DOHH2 (cell line): Measurements from ENCODE around the gene SF3A1.
A peak's percentile ranks its signal among the peaks of the same experiment; 100 is the strongest.

Source experiments
- H3F3A ChIP-seq: fragments of 200-600 bp; sonication (generic), shearing (Covaris generic); 2 replicates; pipeline ENCODE4 v1.6.0; 2016; ENCODE audit warnings: antibody characterized with exemption, mild to moderate bottlenecking; ENCODE audit not compliant: control insufficient read depth, insufficient read depth
- H3K27ac ChIP-seq: fragments of 200-600 bp; sonication (generic); 2 replicates; pipeline ENCODE4 v1.5.1; 2014; ENCODE audit warnings: low read depth, mild to moderate bottlenecking, low read length, moderate library complexity
- H3K27me3 ChIP-seq: fragments of 200-600 bp; sonication (generic); 2 replicates; pipeline ENCODE4 v1.6.1; 2014; ENCODE audit warnings: mild to moderate bottlenecking, low read length, mixed read lengths; ENCODE audit not compliant: control insufficient read depth
- H3K36me3 ChIP-seq: fragments of 200-600 bp; sonication (generic); 2 replicates; pipeline ENCODE4 v1.6.1; 2014; ENCODE audit warnings: mild to moderate bottlenecking, low read length, moderate library complexity, mixed read lengths; ENCODE audit not compliant: control insufficient read depth
- H3K4me1 ChIP-seq: fragments of 200-600 bp; sonication (generic); 2 replicates; pipeline ENCODE4 v1.6.1; 2014; ENCODE audit warnings: mild to moderate bottlenecking, low read length, mixed read lengths; ENCODE audit not compliant: control insufficient read depth
- H3K4me2 ChIP-seq: fragments of 200-600 bp; sonication (generic); 2 replicates; pipeline ENCODE4 v1.6.0; 2014; ENCODE audit warnings: mild to moderate bottlenecking, low read length, moderate library complexity
- H3K4me3 ChIP-seq: fragments of 200-600 bp; sonication (generic); 2 replicates; pipeline ENCODE4 v1.5.1; 2014; ENCODE audit warnings: mild to moderate bottlenecking, low read length, mixed read lengths
- H3K79me2 ChIP-seq: fragments of 200-600 bp; sonication (generic); 2 replicates; pipeline ENCODE4 v1.6.1; 2014; ENCODE audit warnings: mild to moderate bottlenecking, low read length, mixed read lengths; ENCODE audit not compliant: control insufficient read depth
- H3K9me2 ChIP-seq: fragments of 200-600 bp; sonication (generic); replicated peaks from 2 replicates; pipeline ENCODE4 v1.6.1; 2014; ENCODE audit warnings: mild to moderate bottlenecking, low read length, mixed read lengths; ENCODE audit not compliant: control insufficient read depth
- H3K9me3 ChIP-seq: fragments of 200-600 bp; sonication (generic); 2 replicates; pipeline ENCODE4 v1.6.1; 2014; ENCODE audit warnings: antibody characterized with exemption, low read length, mixed read lengths; ENCODE audit not compliant: control insufficient read depth, insufficient read depth
- H4K20me1 ChIP-seq: fragments of 200-600 bp; sonication (generic); 2 replicates; pipeline ENCODE4 v1.6.0; 2014; ENCODE audit warnings: low read depth, mild to moderate bottlenecking, antibody characterized with exemption, low read length, moderate library complexity; ENCODE audit not compliant: control insufficient read depth, insufficient read depth
- EZH2phosphoT487 ChIP-seq: fragments of 200-600 bp; sonication (generic); IDR thresholded peaks from 2 replicates; pipeline ENCODE4 v1.6.1; 2017; ENCODE audit warnings: borderline replicate concordance, mild to moderate bottlenecking, antibody characterized with exemption, low read length, moderate library complexity, mixed read lengths
- TF ChIP-seq, protein P1 (sequence below): fragments of 200-600 bp; sonication (generic); IDR thresholded peaks from one replicate; pipeline ENCODE4 v1.5.1; 2014; ENCODE audit warnings: antibody characterized with exemption, mild to moderate bottlenecking, low read depth, low read length; ENCODE audit not compliant: poor library complexity, severe bottlenecking

Gene SF3A1

DNA sequence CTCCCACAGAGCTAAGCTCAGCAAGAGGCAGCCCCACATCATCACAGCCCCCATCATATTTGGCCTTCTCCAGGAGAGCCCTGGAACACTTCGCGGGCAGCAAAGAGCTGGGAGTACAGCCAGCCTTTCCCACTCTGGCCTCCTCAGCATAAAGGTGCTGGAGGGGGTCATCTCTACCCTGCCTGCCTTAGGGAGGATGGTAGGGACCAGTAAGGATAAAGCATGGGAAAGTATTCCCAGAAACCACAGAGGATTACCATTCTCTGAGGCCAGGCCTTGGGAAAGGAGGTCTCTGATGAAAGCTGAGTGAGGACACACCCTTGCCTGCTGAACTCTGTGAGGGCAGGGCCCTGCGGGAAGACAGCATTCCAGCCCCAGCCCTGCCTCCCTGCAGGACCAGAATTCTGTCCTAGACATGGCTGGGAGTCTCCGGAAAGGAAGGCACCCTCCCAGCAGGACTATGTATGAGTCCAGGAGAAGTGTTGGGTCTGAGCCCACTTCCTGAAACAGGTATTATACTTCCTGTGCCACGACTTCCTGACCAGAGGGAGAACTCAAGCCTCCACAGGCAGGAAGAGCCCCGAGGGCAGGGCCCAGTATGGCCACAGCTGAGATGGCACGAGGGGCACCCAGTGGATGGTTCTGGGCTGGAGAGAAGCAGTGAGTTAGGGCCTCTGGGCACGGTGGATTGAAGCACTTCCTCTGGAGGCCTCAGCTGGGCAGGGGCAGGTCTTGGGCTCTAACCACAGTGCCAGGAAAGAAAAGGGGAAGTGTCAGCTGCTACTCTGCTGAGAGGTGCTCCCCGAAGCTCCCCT, 54.5 kb downstream of the SF3A1 start:
- TF ChIP-seq EZH2phosphoT487, result no peak
- TF ChIP-seq, protein P1, sequence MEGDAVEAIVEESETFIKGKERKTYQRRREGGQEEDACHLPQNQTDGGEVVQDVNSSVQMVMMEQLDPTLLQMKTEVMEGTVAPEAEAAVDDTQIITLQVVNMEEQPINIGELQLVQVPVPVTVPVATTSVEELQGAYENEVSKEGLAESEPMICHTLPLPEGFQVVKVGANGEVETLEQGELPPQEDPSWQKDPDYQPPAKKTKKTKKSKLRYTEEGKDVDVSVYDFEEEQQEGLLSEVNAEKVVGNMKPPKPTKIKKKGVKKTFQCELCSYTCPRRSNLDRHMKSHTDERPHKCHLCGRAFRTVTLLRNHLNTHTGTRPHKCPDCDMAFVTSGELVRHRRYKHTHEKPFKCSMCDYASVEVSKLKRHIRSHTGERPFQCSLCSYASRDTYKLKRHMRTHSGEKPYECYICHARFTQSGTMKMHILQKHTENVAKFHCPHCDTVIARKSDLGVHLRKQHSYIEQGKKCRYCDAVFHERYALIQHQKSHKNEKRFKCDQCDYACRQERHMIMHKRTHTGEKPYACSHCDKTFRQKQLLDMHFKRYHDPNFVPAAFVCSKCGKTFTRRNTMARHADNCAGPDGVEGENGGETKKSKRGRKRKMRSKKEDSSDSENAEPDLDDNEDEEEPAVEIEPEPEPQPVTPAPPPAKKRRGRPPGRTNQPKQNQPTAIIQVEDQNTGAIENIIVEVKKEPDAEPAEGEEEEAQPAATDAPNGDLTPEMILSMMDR, result no peak
- H3K9me2 ChIP-seq, result no peaks in the 10 kb centered on the region
- H3K9me3 ChIP-seq, result no peaks in the 10 kb centered on the region
- peak overlapping the region; percentile 35 for H3K4me3 ChIP-seq
- peak overlapping the region; percentile 61 for H3K4me2 ChIP-seq
- H3K36me3 ChIP-seq, result peaks cover 12% of the 10 kb centered on the region
- H3K4me1 ChIP-seq, result peaks cover 58% of the 10 kb centered on the region
- H3K79me2 ChIP-seq, result peaks cover 6% of the 10 kb centered on the region
- H4K20me1 ChIP-seq, result no peaks in the 10 kb centered on the region
- H3F3A ChIP-seq, result peaks cover 19% of the 10 kb centered on the region
- H3K27me3 ChIP-seq, result no peaks in the 10 kb centered on the region
- peak overlapping the region; percentile 37 for H3K27ac ChIP-seq

DNA sequence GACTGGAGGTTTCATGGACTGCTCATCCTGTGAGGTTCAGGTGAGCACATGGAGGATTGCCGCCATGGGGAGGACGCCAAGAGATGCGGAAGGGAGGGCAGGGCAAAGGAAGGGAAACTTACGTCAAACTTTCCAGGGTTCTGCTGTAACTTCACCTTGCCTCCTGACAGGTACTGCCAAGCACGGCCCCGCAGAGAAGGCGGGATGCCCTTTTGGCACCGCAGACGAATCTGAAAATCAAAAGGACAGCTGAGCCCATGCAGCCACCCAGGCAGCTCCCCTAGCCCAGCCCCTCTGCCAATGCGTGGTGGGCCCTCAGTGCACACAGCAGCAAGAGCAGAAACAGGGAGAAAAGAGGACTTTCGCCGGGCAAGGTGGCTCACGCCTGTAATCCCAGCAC, 57.4 kb downstream of the SF3A1 start:
- H3K79me2 ChIP-seq, result no peaks in the 10 kb centered on the region
- no peaks in the 10 kb centered on the region for H3K9me2 ChIP-seq
- TF ChIP-seq, protein P1, result no peak
- TF ChIP-seq EZH2phosphoT487, result no peak
- no peaks in the 10 kb centered on the region for H3K9me3 ChIP-seq
- peaks cover 29% of the 10 kb centered on the region for H3K4me1 ChIP-seq
- peaks cover 6% of the 10 kb centered on the region for H3K36me3 ChIP-seq
- no peaks in the 10 kb centered on the region for H3K27me3 ChIP-seq
- no peak overlapping the region for H3K27ac ChIP-seq
- H3K4me3 ChIP-seq, result no peak overlapping the region
- no peak overlapping the region for H3K4me2 ChIP-seq
- 0 out of 2 replicates have a peak, but pooled peaks cover 7% of the 10 kb centered on the region for H3F3A ChIP-seq
- H4K20me1 ChIP-seq, result no peaks in the 10 kb centered on the region

DNA sequence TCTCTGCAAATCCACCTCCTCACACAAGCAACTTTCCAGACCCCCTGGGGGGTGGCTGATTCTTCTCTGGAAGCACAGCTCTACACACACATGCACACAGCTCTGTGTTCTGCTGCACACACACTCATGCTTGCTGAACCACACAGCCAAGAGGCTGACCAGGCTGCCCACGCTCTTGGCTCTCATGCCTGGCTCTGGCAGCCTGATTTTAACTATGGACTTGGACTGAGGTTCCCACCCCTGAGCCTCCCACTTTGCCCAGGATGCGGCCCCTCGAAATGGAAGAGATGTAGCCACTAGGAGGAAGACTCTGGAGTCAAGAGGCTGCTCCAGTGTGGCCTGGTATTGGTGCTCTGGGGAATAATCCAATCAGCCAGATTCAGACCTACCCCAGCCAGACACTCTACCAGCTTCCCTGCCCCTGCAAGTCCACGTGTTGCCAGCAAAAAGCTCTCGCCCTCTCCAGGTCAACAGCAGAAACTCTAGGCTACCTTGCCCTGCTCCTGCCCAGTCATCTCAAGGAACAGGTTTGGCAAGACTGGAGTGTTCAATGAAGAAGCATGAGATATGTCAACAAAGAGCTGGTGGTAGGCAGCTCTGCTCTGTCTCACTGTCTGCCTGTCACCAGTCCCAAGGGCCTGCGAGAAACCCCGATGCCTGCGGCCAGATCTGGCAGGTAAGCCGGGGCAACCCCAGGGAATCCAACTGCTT, 58.5 kb downstream of the SF3A1 start:
- no peak overlapping the region for H3K4me2 ChIP-seq
- H3K36me3 ChIP-seq, result peaks cover 6% of the 10 kb centered on the region
- H3K27ac ChIP-seq, result no peak overlapping the region
- H3K4me1 ChIP-seq, result peaks cover 21% of the 10 kb centered on the region
- H3K27me3 ChIP-seq, result no peaks in the 10 kb centered on the region
- no peaks in the 10 kb centered on the region for H4K20me1 ChIP-seq
- no peaks in the 10 kb centered on the region for H3F3A ChIP-seq
- H3K4me3 ChIP-seq, result no peak overlapping the region
- no peaks in the 10 kb centered on the region for H3K9me2 ChIP-seq
- H3K79me2 ChIP-seq, result no peaks in the 10 kb centered on the region
- H3K9me3 ChIP-seq, result no peaks in the 10 kb centered on the region
- TF ChIP-seq EZH2phosphoT487, result no peak
- TF ChIP-seq, protein P1, result no peak
